Smooth muscle cell of bladder (primary cell): Measurements from ENCODE around the gene MAPKAPK2. TPM values are rescaled to one million over a fixed set of nuclear protein-coding genes. Genes with fewer than 3 reads are reported as not detected.

Source experiments
- total RNA-seq: library from RNA; depleted of rRNA; stranded (reverse); fragments of >200 nt; gene quantifications from 2 replicates; pipeline ENCODE4 v1.2.3, GENCODE V29; 2014

MAPKAPK2 gene
- 31.4 and 40.2 TPM in 2 replicates for total RNA-seq

GRCh38 chr1:206684478-206685333 is at the start of gene MAPKAPK2:
TSS of gene MAPKAPK2 (plus strand) at chr1:206684905. CDS start at chr1:206685230, 325 bp downstream.

GRCh38 chr1:206635080-206635977 is 49.4 kb upstream of the MAPKAPK2 start, which contains the start of gene DYRK3:
TSS of gene DYRK3 (plus strand) at chr1:206635536. CDS start at chr1:206635704, 168 bp downstream.

GRCh38 chr1:206770531-206771337 is 86.0 kb downstream of the MAPKAPK2 start, which contains the start of gene IL19:
TSS of gene IL19 (plus strand) at chr1:206770773. CDS start at chr1:206836663, 65,890 bp downstream.

DNA sequence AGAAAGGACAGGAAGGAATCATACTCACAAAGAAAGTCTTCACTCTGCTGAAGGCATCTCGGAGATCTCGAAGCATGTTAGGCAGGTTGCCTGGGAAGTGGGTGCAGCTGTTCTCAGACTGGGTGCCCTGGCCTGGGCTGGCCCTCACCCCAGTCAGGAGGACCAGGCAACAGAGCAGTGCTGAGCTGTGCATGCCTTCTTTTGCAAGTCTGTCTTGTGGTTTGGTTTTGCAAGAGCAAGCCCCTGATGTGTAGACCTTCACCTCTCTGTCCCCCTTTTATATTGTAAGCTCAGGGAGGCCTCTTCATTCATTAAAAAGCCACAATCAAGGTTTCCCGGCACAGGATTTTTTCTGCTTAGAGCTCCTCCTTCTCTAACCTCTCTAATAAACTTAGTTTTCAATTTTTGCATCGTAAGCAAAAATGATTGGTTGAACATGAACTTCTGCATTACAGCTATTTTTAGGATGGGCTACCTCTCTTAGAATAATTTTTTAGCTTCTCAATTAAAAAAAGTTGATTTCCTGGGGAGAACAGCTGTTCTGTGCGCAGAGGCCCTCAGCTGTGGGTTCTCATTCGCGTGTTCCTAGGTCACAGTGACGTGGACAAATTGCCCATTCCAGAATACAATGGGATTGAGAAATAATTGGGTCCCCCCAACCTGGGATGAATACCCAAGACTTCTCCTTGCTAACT is 87.7 kb downstream of the MAPKAPK2 start, which contains the start of gene IL10:
Gene IL10 (minus strand): TSS at position 252 of the 695 bp plus-strand sequence. CDS start 59 bp downstream, at position 193.

Other genes with a start within 250 kb of the MAPKAPK2 start
- 11.5 and 12.2 TPM in 2 replicates for gene IKBKE, start 214.4 kb upstream of the MAPKAPK2 start, total RNA-seq
- gene RASSF5, start 177.4 kb upstream of the MAPKAPK2 start, total RNA-seq, result 5.2 and 7.1 TPM in 2 replicates
- 47.5 and 52.2 TPM in 2 replicates for gene EIF2D, start 72.4 kb upstream of the MAPKAPK2 start, total RNA-seq
- 27.7 and 28.9 TPM in 2 replicates for gene DYRK3, start 49.4 kb upstream of the MAPKAPK2 start, total RNA-seq
- gene IL19, start 85.9 kb downstream of the MAPKAPK2 start, total RNA-seq, result 0.28 TPM in 1 of 2 replicates, not detected in the other
- gene IL10, start 87.6 kb downstream of the MAPKAPK2 start, total RNA-seq, result not detected in 2 replicates
- 0.14 TPM in 1 of 2 replicates, not detected in the other for gene IL20, start 180.7 kb downstream of the MAPKAPK2 start, total RNA-seq
- gene IL24, start 212.5 kb downstream of the MAPKAPK2 start, total RNA-seq, result 0.55 and 1.8 TPM in 2 replicates
- 0.09 and 0.57 TPM in 2 replicates for gene FCMR, start 237.0 kb downstream of the MAPKAPK2 start, total RNA-seq